ENCODE measurements around the gene PPL. TPM values are rescaled to one million over a fixed set of nuclear protein-coding genes. Genes with fewer than 3 reads are reported as not detected.

The PPL gene
- total RNA-seq, 1 experiment from 2014 or later = 56.4 TPM

DNA sequence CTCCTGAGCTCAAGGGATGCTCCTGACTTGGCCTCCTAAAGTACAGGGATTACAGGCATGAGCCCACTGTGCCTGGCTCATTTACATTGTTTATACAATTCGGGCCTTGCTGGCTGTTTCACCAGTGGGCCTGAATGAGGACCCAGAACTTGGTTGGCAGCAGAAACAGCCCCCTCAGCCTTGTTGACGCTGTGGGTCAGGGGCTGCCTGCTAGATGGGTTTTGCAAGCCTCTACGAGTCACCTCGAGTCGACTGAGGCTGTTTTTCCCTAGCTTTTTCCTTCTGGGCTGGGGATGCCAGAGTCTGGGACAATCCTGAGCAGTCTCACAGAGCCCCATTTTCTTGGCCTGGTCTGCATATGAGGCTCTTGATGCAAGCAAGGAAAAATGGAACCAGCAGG is 16.1 kb downstream of the PPL start:
- no peak overlapping the region for H3K4me2 ChIP-seq (ENCODE audit: low read length)
- peaks cover 41 to 56% of the 10 kb centered on the region in 2 experiments for H3K4me1 ChIP-seq (ENCODE audit: control insufficient read depth in 1 of 2, insufficient read depth in 2 of 2, low read length in 2 of 2)
- no peaks in the 10 kb centered on the region; the same call in 1 of the 2 replicates for H3K79me2 ChIP-seq (ENCODE audit: insufficient read depth, low read length)

More for the DNA sequence above, 16.1 kb downstream of the PPL start:
- no peak overlapping the region for H3K9ac ChIP-seq (ENCODE audit: low read length)
- no peaks in the 10 kb centered on the region for H3K9me3 ChIP-seq (ENCODE audit: control insufficient read depth in 1 of 2, insufficient read depth in 1 of 2, low read depth in 1 of 2, low read length in 2 of 2)
- no peaks in the 10 kb centered on the region for H3K9me2 ChIP-seq (ENCODE audit: insufficient read depth)
- H3K27me3 ChIP-seq (ENCODE audit: insufficient read depth, low read length) = no peaks in the 10 kb centered on the region
- no peaks in the 10 kb centered on the region for H4K20me1 ChIP-seq (ENCODE audit: insufficient read depth)
- H2AFZ ChIP-seq (ENCODE audit: low read depth, low read length, poor library complexity, severe bottlenecking) = no peak overlapping the region
- ChIA-PET CTCF (no interaction called here), POLR2A (no interaction called here), RAD21 (ENCODE audit: low non-redundant PET in 1 of 2, low total read pairs in 2 of 2, uncharacterized antibody in 2 of 2, unreplicated experiment in 2 of 2) (no interaction called here)
- BruUV-seq (replicated peaks) = no TSS peak
- no peaks in the 10 kb centered on the region for H3K36me3 ChIP-seq (ENCODE audit: control insufficient read depth in 1 of 2, insufficient read depth in 2 of 2, low read length in 2 of 2)
- no peak overlapping the region for H3K27ac ChIP-seq (ENCODE audit: low read depth, low read length)
- H3K4me3 ChIP-seq (replicated peaks in 1 of 2; ENCODE audit: low read depth in 1 of 2, low read length in 2 of 2) = no peak overlapping the region
- DNase-seq (ENCODE audit: low read depth, low spot score) (no peak), ATAC-seq (no peak)
- intact Hi-C loops (cut with micrococcal nuclease) = no loop called here
- TF ChIP-seq EZH2 (IDR thresholded peaks at IDR 0.05) (no peak), SP1 (IDR thresholded peaks at IDR 0.05; ENCODE audit: low read depth) (no peak), POLR2AphosphoS5 (IDR thresholded peaks at IDR 0.05; ENCODE audit: low read depth, low read length) (no peak), SRF (IDR thresholded peaks at IDR 0.05; ENCODE audit: low read depth) (no peak), EGR1 (IDR thresholded peaks at IDR 0.05; ENCODE audit: low read depth) (no peak), CBX3 (IDR thresholded peaks at IDR 0.05; ENCODE audit: low read depth) (no peak), RAD21 (IDR thresholded peaks at IDR 0.05; ENCODE audit: low read depth) (no peak), ZFX (IDR thresholded peaks at IDR 0.05) (no peak), YY1 (IDR thresholded peaks at IDR 0.05; ENCODE audit: extremely low read depth, insufficient replicate concordance, low read depth, low read length) (no peak), SIN3A (IDR thresholded peaks at IDR 0.05; ENCODE audit: low read depth) (no peak), POLR2A (IDR thresholded peaks at IDR 0.05; ENCODE audit: borderline replicate concordance, extremely low read depth, insufficient read depth, insufficient read length) (no peak), FOSL1 (IDR thresholded peaks at IDR 0.05; ENCODE audit: low read depth) (no peak), ZNF274 (IDR thresholded peaks at IDR 0.05; ENCODE audit: low read depth, low read length) (no peak)
- TF ChIP-seq, protein P1, sequence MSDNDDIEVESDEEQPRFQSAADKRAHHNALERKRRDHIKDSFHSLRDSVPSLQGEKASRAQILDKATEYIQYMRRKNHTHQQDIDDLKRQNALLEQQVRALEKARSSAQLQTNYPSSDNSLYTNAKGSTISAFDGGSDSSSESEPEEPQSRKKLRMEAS (IDR thresholded peaks at IDR 0.05) = no peak
- TF ChIP-seq, protein P2, sequence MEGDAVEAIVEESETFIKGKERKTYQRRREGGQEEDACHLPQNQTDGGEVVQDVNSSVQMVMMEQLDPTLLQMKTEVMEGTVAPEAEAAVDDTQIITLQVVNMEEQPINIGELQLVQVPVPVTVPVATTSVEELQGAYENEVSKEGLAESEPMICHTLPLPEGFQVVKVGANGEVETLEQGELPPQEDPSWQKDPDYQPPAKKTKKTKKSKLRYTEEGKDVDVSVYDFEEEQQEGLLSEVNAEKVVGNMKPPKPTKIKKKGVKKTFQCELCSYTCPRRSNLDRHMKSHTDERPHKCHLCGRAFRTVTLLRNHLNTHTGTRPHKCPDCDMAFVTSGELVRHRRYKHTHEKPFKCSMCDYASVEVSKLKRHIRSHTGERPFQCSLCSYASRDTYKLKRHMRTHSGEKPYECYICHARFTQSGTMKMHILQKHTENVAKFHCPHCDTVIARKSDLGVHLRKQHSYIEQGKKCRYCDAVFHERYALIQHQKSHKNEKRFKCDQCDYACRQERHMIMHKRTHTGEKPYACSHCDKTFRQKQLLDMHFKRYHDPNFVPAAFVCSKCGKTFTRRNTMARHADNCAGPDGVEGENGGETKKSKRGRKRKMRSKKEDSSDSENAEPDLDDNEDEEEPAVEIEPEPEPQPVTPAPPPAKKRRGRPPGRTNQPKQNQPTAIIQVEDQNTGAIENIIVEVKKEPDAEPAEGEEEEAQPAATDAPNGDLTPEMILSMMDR (IDR thresholded peaks at IDR 0.05 in 2 of 3, conservative IDR thresholded peaks at IDR 0.05 in 1 of 3; ENCODE audit: borderline replicate concordance in 1 of 3, insufficient read depth in 1 of 3, low read depth in 2 of 3, low read length in 2 of 3) = no peak
- TF ChIP-seq, protein P3, sequence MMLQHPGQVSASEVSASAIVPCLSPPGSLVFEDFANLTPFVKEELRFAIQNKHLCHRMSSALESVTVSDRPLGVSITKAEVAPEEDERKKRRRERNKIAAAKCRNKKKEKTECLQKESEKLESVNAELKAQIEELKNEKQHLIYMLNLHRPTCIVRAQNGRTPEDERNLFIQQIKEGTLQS (IDR thresholded peaks at IDR 0.05) = no peak
- TF ChIP-seq, protein P4, sequence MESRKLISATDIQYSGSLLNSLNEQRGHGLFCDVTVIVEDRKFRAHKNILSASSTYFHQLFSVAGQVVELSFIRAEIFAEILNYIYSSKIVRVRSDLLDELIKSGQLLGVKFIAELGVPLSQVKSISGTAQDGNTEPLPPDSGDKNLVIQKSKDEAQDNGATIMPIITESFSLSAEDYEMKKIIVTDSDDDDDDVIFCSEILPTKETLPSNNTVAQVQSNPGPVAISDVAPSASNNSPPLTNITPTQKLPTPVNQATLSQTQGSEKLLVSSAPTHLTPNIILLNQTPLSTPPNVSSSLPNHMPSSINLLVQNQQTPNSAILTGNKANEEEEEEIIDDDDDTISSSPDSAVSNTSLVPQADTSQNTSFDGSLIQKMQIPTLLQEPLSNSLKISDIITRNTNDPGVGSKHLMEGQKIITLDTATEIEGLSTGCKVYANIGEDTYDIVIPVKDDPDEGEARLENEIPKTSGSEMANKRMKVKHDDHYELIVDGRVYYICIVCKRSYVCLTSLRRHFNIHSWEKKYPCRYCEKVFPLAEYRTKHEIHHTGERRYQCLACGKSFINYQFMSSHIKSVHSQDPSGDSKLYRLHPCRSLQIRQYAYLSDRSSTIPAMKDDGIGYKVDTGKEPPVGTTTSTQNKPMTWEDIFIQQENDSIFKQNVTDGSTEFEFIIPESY (IDR thresholded peaks at IDR 0.05; ENCODE audit: extremely low read depth, insufficient replicate concordance, low read length) = no peak
